ENCODE data around the gene CLMN. TPM values are rescaled to one million over a fixed set of nuclear protein-coding genes. Genes with fewer than 3 reads are reported as not detected.

The CLMN gene
- total RNA-seq, 1 donor from 2014 or later: 25.3 TPM

DNA sequence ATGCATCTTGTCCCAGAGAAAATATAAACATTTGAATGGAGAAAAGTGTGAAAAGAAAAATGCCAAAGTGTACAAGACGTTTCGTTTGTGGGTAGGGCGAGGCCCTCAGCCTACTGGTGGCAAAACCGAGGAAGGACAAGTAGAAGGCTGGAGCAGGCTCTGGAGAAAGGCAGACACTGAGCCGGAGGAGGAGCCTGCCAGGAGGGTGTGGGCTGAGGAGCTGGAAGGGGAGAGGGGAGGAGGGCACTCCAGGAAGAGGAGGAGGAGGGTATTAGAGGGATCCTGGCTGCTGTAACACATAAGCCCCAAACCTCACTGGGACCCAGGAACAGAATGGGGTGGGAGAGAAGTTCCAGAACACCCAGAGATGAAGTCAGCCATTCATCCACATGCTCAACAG, 47.7 kb downstream of the CLMN start:
- H3K4me3 Mint-ChIP-seq (ENCODE audit: low read depth): no peak overlapping the region
- H3K27ac Mint-ChIP-seq: no peak overlapping the region
- TF ChIP-seq, protein P1, sequence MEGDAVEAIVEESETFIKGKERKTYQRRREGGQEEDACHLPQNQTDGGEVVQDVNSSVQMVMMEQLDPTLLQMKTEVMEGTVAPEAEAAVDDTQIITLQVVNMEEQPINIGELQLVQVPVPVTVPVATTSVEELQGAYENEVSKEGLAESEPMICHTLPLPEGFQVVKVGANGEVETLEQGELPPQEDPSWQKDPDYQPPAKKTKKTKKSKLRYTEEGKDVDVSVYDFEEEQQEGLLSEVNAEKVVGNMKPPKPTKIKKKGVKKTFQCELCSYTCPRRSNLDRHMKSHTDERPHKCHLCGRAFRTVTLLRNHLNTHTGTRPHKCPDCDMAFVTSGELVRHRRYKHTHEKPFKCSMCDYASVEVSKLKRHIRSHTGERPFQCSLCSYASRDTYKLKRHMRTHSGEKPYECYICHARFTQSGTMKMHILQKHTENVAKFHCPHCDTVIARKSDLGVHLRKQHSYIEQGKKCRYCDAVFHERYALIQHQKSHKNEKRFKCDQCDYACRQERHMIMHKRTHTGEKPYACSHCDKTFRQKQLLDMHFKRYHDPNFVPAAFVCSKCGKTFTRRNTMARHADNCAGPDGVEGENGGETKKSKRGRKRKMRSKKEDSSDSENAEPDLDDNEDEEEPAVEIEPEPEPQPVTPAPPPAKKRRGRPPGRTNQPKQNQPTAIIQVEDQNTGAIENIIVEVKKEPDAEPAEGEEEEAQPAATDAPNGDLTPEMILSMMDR (IDR thresholded peaks at IDR 0.05; ENCODE audit: unreplicated experiment): no peak
- H3K36me3 Mint-ChIP-seq (ENCODE audit: insufficient read depth): peaks cover 1% of the 10 kb centered on the region
- peaks cover 8% of the 10 kb centered on the region for H3K9me3 Mint-ChIP-seq (ENCODE audit: low read depth)
- no peaks in the 10 kb centered on the region for H3K27me3 Mint-ChIP-seq
- peaks cover 19% of the 10 kb centered on the region for H3K4me1 Mint-ChIP-seq (ENCODE audit: low read depth)
- DNase-seq (ENCODE audit: low spot score, unreplicated experiment): no peak

DNA sequence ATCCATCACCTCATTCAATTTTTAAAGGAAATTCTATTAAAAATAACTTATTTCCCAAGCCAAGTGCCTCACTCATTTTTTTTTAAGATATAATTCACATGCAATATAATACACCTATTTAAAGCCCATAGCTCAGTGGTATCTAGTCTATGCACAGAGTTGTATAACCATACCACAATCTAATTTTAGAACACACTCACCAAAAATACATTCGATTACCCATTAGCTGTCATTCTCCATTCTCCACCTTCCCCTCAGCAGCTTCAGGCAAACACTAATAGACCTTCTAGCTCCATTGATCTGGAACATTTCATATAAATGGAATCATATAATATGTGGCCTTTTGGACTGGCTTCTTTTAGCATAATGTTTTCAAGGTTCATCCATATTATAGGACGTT, 49.5 kb downstream of the CLMN start:
- DNase-seq (ENCODE audit: low spot score, unreplicated experiment): no peak
- peaks cover 30% of the 10 kb centered on the region for H3K4me1 Mint-ChIP-seq (ENCODE audit: low read depth)
- TF ChIP-seq, protein P1 (IDR thresholded peaks at IDR 0.05; ENCODE audit: unreplicated experiment): no peak
- H3K36me3 Mint-ChIP-seq (ENCODE audit: insufficient read depth): peaks cover 1% of the 10 kb centered on the region
- no peaks in the 10 kb centered on the region for H3K27me3 Mint-ChIP-seq
- H3K9me3 Mint-ChIP-seq (ENCODE audit: low read depth): peaks cover 14% of the 10 kb centered on the region
- H3K4me3 Mint-ChIP-seq (ENCODE audit: low read depth): no peak overlapping the region
- H3K27ac Mint-ChIP-seq: no peak overlapping the region

DNA sequence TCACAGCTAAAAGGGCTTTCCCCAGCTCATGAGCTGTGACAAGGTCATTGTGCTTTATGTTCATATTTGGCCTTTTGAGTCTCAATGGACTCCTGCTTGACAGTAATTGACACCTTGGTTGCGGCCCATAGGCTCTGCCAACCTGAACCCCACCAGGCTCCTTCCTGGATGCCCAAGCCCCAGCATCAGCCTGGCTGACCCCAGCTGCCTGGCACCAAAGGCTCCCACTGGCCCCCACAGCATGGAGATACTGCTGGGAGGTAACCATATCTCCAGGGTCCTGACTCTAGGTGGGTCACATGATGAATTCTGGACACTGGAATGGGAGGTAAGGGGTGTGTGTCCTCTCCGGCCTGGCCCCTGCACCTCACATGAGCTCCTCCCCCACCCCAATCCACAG, 50.2 kb downstream of the CLMN start:
- H3K4me1 Mint-ChIP-seq (ENCODE audit: low read depth): peaks cover 32% of the 10 kb centered on the region
- no peaks in the 10 kb centered on the region for H3K27me3 Mint-ChIP-seq
- H3K9me3 Mint-ChIP-seq (ENCODE audit: low read depth): peaks cover 14% of the 10 kb centered on the region
- H3K27ac Mint-ChIP-seq: no peak overlapping the region
- TF ChIP-seq, protein P1 (IDR thresholded peaks at IDR 0.05; ENCODE audit: unreplicated experiment): no peak
- no peak for DNase-seq (ENCODE audit: low spot score, unreplicated experiment)
- peaks cover 1% of the 10 kb centered on the region for H3K36me3 Mint-ChIP-seq (ENCODE audit: insufficient read depth)
- no peak overlapping the region for H3K4me3 Mint-ChIP-seq (ENCODE audit: low read depth)

DNA sequence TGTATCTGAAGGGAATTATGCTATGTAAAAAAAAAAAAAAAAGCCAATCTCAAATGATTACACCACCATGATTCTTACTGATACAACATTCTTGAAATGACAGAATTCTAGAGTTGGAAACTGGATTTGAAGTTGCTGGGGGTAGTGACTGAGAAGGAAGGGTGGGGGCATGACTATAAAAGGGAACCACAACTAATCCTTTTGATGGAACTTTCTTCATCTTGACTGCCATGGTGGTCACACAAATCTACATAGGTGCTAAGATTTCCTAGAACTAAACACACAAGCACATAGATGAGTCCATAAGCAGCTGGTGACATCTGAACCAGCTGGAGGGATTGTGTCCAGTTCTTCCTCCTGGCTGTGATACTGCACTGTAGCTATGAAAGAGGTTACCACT, 51.4 kb downstream of the CLMN start:
- DNase-seq (ENCODE audit: low spot score, unreplicated experiment): no peak
- H3K27me3 Mint-ChIP-seq: no peaks in the 10 kb centered on the region
- TF ChIP-seq, protein P1 (IDR thresholded peaks at IDR 0.05; ENCODE audit: unreplicated experiment): no peak
- H3K27ac Mint-ChIP-seq: no peak overlapping the region
- H3K4me1 Mint-ChIP-seq (ENCODE audit: low read depth): peaks cover 23% of the 10 kb centered on the region
- H3K36me3 Mint-ChIP-seq (ENCODE audit: insufficient read depth): peaks cover 1% of the 10 kb centered on the region
- H3K9me3 Mint-ChIP-seq (ENCODE audit: low read depth): peaks cover 14% of the 10 kb centered on the region
- H3K4me3 Mint-ChIP-seq (ENCODE audit: low read depth): no peak overlapping the region

DNA sequence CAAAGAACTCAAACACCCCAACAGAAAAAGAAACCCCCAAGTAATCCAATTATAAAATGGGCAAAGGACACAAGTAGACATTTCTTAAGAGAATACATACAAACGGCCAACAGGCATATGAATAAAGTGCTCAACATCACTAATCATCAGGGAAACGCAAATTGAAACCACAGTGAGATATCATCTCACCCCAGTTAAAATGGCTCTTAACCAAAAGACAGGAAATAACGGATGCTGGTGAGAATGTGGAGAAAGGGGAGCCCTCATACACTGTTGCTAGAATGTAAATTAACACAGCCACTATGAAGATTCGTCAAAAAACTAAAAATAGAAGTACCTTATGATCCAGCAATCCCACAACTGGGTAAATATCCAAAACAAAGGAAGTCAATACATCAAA, 52.4 kb downstream of the CLMN start:
- H3K9me3 Mint-ChIP-seq (ENCODE audit: low read depth): peaks cover 14% of the 10 kb centered on the region
- H3K27ac Mint-ChIP-seq: no peak overlapping the region
- peaks cover 18% of the 10 kb centered on the region for H3K4me1 Mint-ChIP-seq (ENCODE audit: low read depth)

More for the DNA sequence above, 52.4 kb downstream of the CLMN start:
- TF ChIP-seq, protein P1 (IDR thresholded peaks at IDR 0.05; ENCODE audit: unreplicated experiment): no peak
- no peak for DNase-seq (ENCODE audit: low spot score, unreplicated experiment)
- Mint-ChIP-seq H3K27me3 (no peaks in the 10 kb centered on the region), H3K36me3 (ENCODE audit: insufficient read depth) (peaks cover 1% of the 10 kb centered on the region), H3K4me3 (ENCODE audit: low read depth) (no peak overlapping the region)
